CD4-positive, alpha-beta T cell treated with Interferon alpha-2 for 1 hour (primary cell): ENCODE measurements around the gene NUBP2.

ENCODE experiments used
- DNase-seq, 2 donors: peaks; one replicate each; pipeline ENCODE4 v3.0.0-alpha.2; 2020 to 2022

The NUBP2 gene

GRCh38 chr16:1831186-1832075 lies 48.7 kb downstream of the NUBP2 start:
- DNase-seq, result no peak

GRCh38 chr16:1832838-1833454 lies 50.2 kb downstream of the NUBP2 start:
- no peak for DNase-seq

- no peak for DNase-seq
These were observed 51.3 kb downstream of the NUBP2 start for GRCh38 chr16:1834096-1834495.
